Endothelial cell of umbilical vein (primary cell): Measurements from ENCODE around the gene ARHGAP10. TPM values are rescaled to one million over a fixed set of nuclear protein-coding genes. Genes with fewer than 3 reads are reported as not detected.

Source experiments
- BruUV-seq: library from RNA; stranded (reverse); fragments of 400-500 nt; replicated peaks from 2 replicates; lab custom pipeline; 2021; lab: Mats Ljungman, UMichigan
- CTCF ChIA-PET: fragments of 300-600, 350-600 bp; sonication (Branson Sonifier 250); formaldehyde crosslinking; loops from one replicate; lab custom pipeline; 2021; ENCODE audit warnings: antibody characterized with exemption, inconsistent platforms; lab: Charles Lee
- POLR2A ChIA-PET: fragments of 300-600, 350-600 bp; sonication (Branson Sonifier 250); formaldehyde crosslinking; loops from one replicate; lab custom pipeline; 2021; ENCODE audit warnings: antibody characterized with exemption, inconsistent platforms; lab: Charles Lee
- DNase-seq: peaks from one replicate; pipeline ENCODE4 v3.0.0-alpha.2; 2011; ENCODE audit warnings: low read depth, low spot score
- FAIRE-seq: peaks from 2 replicates; lab custom pipeline; 2011; peaks lifted over from hg19 to GRCh38; lab: Jason Lieb, UNC
- H2AFZ ChIP-seq: 2 replicates; pipeline ENCODE4 v1.6.0; 2012; ENCODE audit warnings: low read depth, low read length, control low read depth, inconsistent platforms
- H3K27ac ChIP-seq: 2 replicates; pipeline ENCODE4 v1.5.1; 2011; ENCODE audit warnings: low read depth, mild to moderate bottlenecking, control low read depth, low read length, moderate library complexity; ENCODE audit not compliant: insufficient read depth
- H3K27me3 ChIP-seq, 2 experiments: 2 replicates each; pipeline versions ENCODE4 v1.6.0 to v1.6.1; 2011; ENCODE audit warnings: low read length in 2 of 2, mixed read lengths in 1 of 2; ENCODE audit not compliant: control insufficient read depth in 2 of 2, insufficient read depth in 2 of 2
- H3K36me3 ChIP-seq, 2 experiments: 2 replicates in 1 of 2; 3 replicates in 1 of 2; pipeline ENCODE4 v1.5.1; 2011; ENCODE audit warnings: low read length in 2 of 2, mild to moderate bottlenecking in 1 of 2, moderate library complexity in 1 of 2; ENCODE audit not compliant: control insufficient read depth in 2 of 2, insufficient read depth in 2 of 2; ENCODE audit errors: extremely low read depth in 1 of 2
- H3K4me1 ChIP-seq: 3 replicates; pipeline ENCODE4 v1.5.1; 2011; ENCODE audit warnings: mild to moderate bottlenecking, low read length; ENCODE audit not compliant: control insufficient read depth, insufficient read depth; ENCODE audit errors: extremely low read depth
- H3K4me2 ChIP-seq: 2 replicates; pipeline ENCODE4 v1.6.1; 2011; ENCODE audit warnings: low read length, control low read depth, mixed read lengths; ENCODE audit not compliant: insufficient read depth
- H3K4me3 ChIP-seq, 3 experiments: fragments of 200-600 bp in 1 of 3; sonication (generic), shearing (Covaris generic) in 1 of 3; replicated peaks in 1 of 3; 2 replicates each; pipeline ENCODE4 v1.5.1; 2011 to 2016; ENCODE audit warnings: control low read depth in 3 of 3, low read length in 3 of 3, mild to moderate bottlenecking in 2 of 3, inconsistent platforms in 1 of 3, low read depth in 1 of 3, moderate library complexity in 1 of 3; ENCODE audit not compliant: insufficient read depth in 1 of 3
- H3K79me2 ChIP-seq: 2 replicates; pipeline ENCODE4 v1.6.0; 2012; ENCODE audit warnings: low read length, inconsistent platforms; ENCODE audit not compliant: control insufficient read depth, insufficient read depth
- H3K9ac ChIP-seq: replicated peaks from 2 replicates; pipeline ENCODE3; 2011; ENCODE audit warnings: low read length, control low read depth; ENCODE audit not compliant: insufficient read depth; ENCODE audit errors: extremely low read depth
- H3K9me1 ChIP-seq: replicated peaks from 3 replicates; pipeline ENCODE4 v1.6.0; 2011; ENCODE audit warnings: mild to moderate bottlenecking, low read length; ENCODE audit not compliant: control insufficient read depth, insufficient read depth; ENCODE audit errors: extremely low read depth
- H3K9me3 ChIP-seq: replicated peaks from 2 replicates; pipeline ENCODE4 v1.5.1; 2012; ENCODE audit warnings: low read length, inconsistent platforms; ENCODE audit not compliant: control insufficient read depth, insufficient read depth
- H4K20me1 ChIP-seq: replicated peaks from 2 replicates; pipeline ENCODE3; 2011; ENCODE audit warnings: mild to moderate bottlenecking, low read length; ENCODE audit not compliant: control insufficient read depth, insufficient read depth; ENCODE audit errors: extremely low read depth
- CTCF ChIP-seq, 2 donors: IDR thresholded peaks; 1 replicate in 1 of 2; 2 replicates in 1 of 2; pipeline ENCODE4 v1.5.1; 2011; ENCODE audit warnings: low read length in 2 of 2, mild to moderate bottlenecking in 2 of 2, moderate library complexity in 2 of 2, control low read depth in 1 of 2, inconsistent platforms in 1 of 2, low read depth in 1 of 2; ENCODE audit not compliant: insufficient read depth in 1 of 2; ENCODE audit errors: extremely low read depth in 1 of 2
- EZH2 ChIP-seq: IDR thresholded peaks from 2 replicates; pipeline ENCODE4 v1.6.1; 2012; ENCODE audit warnings: borderline replicate concordance, low read depth, mild to moderate bottlenecking, moderate library complexity, low read length, inconsistent platforms; ENCODE audit not compliant: severe bottlenecking
- FOS ChIP-seq: IDR thresholded peaks from 2 replicates; pipeline ENCODE4 v1.6.1; 2011; ENCODE audit warnings: mild to moderate bottlenecking, low read length, moderate library complexity, borderline replicate concordance; ENCODE audit not compliant: insufficient read depth
- GATA2 ChIP-seq: IDR thresholded peaks from 2 replicates; pipeline ENCODE4 v1.7.0; 2011; ENCODE audit warnings: low read depth, mild to moderate bottlenecking, moderate library complexity, mixed read lengths, low read length; ENCODE audit not compliant: insufficient read length, insufficient read depth
- JUN ChIP-seq: IDR thresholded peaks from 2 replicates; pipeline ENCODE4 v1.6.1; 2011; ENCODE audit warnings: borderline replicate concordance, low read depth; ENCODE audit not compliant: insufficient read length, insufficient read depth
- MYC ChIP-seq: IDR thresholded peaks from one replicate; pipeline ENCODE4 v1.6.1; 2011; ENCODE audit warnings: mild to moderate bottlenecking, low read depth, low read length
- POLR2A ChIP-seq: IDR thresholded peaks from 2 replicates; pipeline ENCODE4 v1.6.1; 2012; ENCODE audit warnings: low read depth, mild to moderate bottlenecking, control low read depth, low read length
- POLR2AphosphoS5 ChIP-seq: IDR thresholded peaks from 2 replicates; pipeline ENCODE4 v1.6.1; 2012; ENCODE audit warnings: low read depth, mild to moderate bottlenecking, control low read depth, low read length, moderate library complexity; ENCODE audit not compliant: insufficient read depth
- dilution Hi-C: fragments of 300-500 bp; cut with MboI; formaldehyde crosslinking; loops from one replicate; pipeline ENCODE4 v1.15.0; 2019; ENCODE audit warnings: low sequenced_read_pairs; ENCODE audit not compliant: extremely low pct_ligation_motif_present
- intact Hi-C: fragments of 100-400 bp; cut with micrococcal nuclease; formaldehyde crosslinking; loops from one replicate; pipeline ENCODE4 v1.10.0; 2022
- polyA plus RNA-seq, 4 experiments: library from polyadenylated mRNA; depleted of rRNA in 3 of 4; stranded (reverse) in 3 of 4; unstranded in 1 of 4; fragments of >200 nt; gene quantifications; 2 replicates each; pipeline versions ENCODE4 v1.2.1 to v1.2.3, GENCODE V29; 2011 to 2012; ENCODE audit warnings: missing spikeins in 1 of 4
- total RNA-seq: library from RNA; stranded (reverse); gene quantifications from 2 replicates; pipeline ENCODE4 v1.2.3, GENCODE V29; 2021
- TF ChIP-seq, protein P1 (sequence below): IDR thresholded peaks from 2 replicates; pipeline ENCODE4 v1.6.1; 2011; ENCODE audit not compliant: insufficient read depth, insufficient read length

ARHGAP10 gene
- total and polyA plus RNA-seq, 2 donors (not counting 3 experiments of a cell fraction or from before 2014, with no cell fraction given), result 20.4 to 36.7 TPM

DNA sequence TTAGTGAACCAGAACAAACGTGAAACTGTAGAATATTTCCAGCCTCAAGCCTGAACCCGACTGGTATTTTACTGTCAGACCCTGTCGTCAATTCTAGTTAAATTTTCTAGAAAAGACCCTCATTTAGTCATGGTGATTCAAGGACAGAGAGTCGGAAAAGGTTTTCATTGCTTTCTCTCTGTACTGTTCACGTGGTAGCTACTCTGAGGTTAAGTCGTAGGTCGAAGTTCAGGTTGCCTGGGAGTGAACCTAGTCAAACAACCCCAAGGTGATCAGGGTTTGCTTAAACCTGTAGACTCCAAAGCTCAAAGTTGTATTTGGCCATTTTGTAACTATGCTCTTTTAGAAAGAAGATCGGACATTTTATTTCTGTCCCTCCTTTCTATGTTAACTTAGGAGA, 283.6 kb downstream of the ARHGAP10 start:
- BruUV-seq, result no TSS peak
- H3K27me3 ChIP-seq, result no peaks in the 10 kb centered on the region
- intact Hi-C loops (no loop called here), dilution Hi-C loops (no loop called here)
- H3K79me2 ChIP-seq, result no peaks in the 10 kb centered on the region
- H3K27ac ChIP-seq, result no peak overlapping the region
- ChIA-PET CTCF (no interaction called here), POLR2A (no interaction called here)
- H3K9ac ChIP-seq, result no peak overlapping the region
- H3K9me3 ChIP-seq, result no peaks in the 10 kb centered on the region
- DNase-seq (no peak), FAIRE-seq (no peak)
- H3K4me3 ChIP-seq, result no peak overlapping the region
- H3K4me2 ChIP-seq, result no peak overlapping the region
- no peak overlapping the region for H2AFZ ChIP-seq
- TF ChIP-seq POLR2A (no peak), CTCF (IDR thresholded peaks at IDR 0.05; ENCODE audit: extremely low read depth in 1 of 2, insufficient read depth in 1 of 2, low read depth in 1 of 2, low read length in 2 of 2) (no peak), GATA2 (no peak), FOS (no peak), JUN (no peak), POLR2AphosphoS5 (no peak), EZH2 (no peak), MYC (no peak)
- TF ChIP-seq, protein P1, sequence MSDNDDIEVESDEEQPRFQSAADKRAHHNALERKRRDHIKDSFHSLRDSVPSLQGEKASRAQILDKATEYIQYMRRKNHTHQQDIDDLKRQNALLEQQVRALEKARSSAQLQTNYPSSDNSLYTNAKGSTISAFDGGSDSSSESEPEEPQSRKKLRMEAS, result no peak
- H3K36me3 ChIP-seq, result no peaks in the 10 kb centered on the region
- H4K20me1 ChIP-seq, result peaks cover 2% of the 10 kb centered on the region
- no peaks in the 10 kb centered on the region for H3K9me1 ChIP-seq
- peaks cover 14% of the 10 kb centered on the region for H3K4me1 ChIP-seq
